ENCODE data around the gene SPDL1. TPM values are rescaled to one million over a fixed set of nuclear protein-coding genes. Genes with fewer than 3 reads are reported as not detected.

SPDL1 gene
- total RNA-seq, 4 donors from 2014 or later = 5.8 to 19.2 (median 9.9) TPM

GRCh38 chr5:169606279-169606678 lies 22.7 kb downstream of the SPDL1 start:
- no peak for TF ChIP-seq CTCF (IDR thresholded peaks at IDR 0.05; ENCODE audit: low read depth)

GRCh38 chr5:169607882-169608281 lies 24.3 kb downstream of the SPDL1 start:
- TF ChIP-seq CTCF (IDR thresholded peaks at IDR 0.05; ENCODE audit: low read depth) = no peak

GRCh38 chr5:169609716-169610115 lies 26.1 kb downstream of the SPDL1 start:
- TF ChIP-seq CTCF (IDR thresholded peaks at IDR 0.05; ENCODE audit: low read depth) = no peak

- TF ChIP-seq CTCF (IDR thresholded peaks at IDR 0.05; ENCODE audit: low read depth) = no peak
Observed at GRCh38 chr5:169610606-169611005, 27.0 kb downstream of the SPDL1 start.

GRCh38 chr5:169615561-169615960 lies 32.0 kb downstream of the SPDL1 start:
- no peak for TF ChIP-seq CTCF (IDR thresholded peaks at IDR 0.05; ENCODE audit: low read depth)

- no peak for TF ChIP-seq CTCF (IDR thresholded peaks at IDR 0.05; ENCODE audit: low read depth)
Observed at GRCh38 chr5:169626779-169627178, 43.2 kb downstream of the SPDL1 start.

- no peak for TF ChIP-seq CTCF (IDR thresholded peaks at IDR 0.05; ENCODE audit: low read depth)
Observed at GRCh38 chr5:169627551-169627950, 44.0 kb downstream of the SPDL1 start.
